SKM-1 treated with dmso at 0.1 percent for 144 hours (cell line): ENCODE data around the gene PML.
"Not testable (repeated sequence)": the region's sequence is repeated elsewhere in the genome, so short reads cannot be mapped to it uniquely, and the experiment has no call there.

Source experiments
- DNase-seq: peaks from one replicate; lab custom pipeline; 2025; ENCODE audit not compliant: unreplicated experiment; lab: John Stamatoyannopoulos, UW

PML gene

GRCh38 chr15:73959012-73959581 lies 35.4 kb upstream of the PML start:
- no peak for DNase-seq

- no peak for DNase-seq
Observed at GRCh38 chr15:73959801-73960200, 34.7 kb upstream of the PML start.

- DNase-seq: not testable (repeated sequence)
Observed at GRCh38 chr15:73960472-73961070, 33.9 kb upstream of the PML start.

- no peak for DNase-seq
Observed at GRCh38 chr15:73962433-73962832, 32.1 kb upstream of the PML start.

GRCh38 chr15:73964736-73965093 lies 29.8 kb upstream of the PML start:
- peak; percentile 79 for DNase-seq

- DNase-seq: no peak
Observed at GRCh38 chr15:73965094-73965757, 29.3 kb upstream of the PML start.

GRCh38 chr15:73965758-73966113 lies 28.8 kb upstream of the PML start:
- DNase-seq: no peak

- DNase-seq: no peak
Observed at GRCh38 chr15:73968461-73968860, 26.1 kb upstream of the PML start.

GRCh38 chr15:73969151-73969759 lies 25.3 kb upstream of the PML start:
- no peak for DNase-seq

- peak; percentile 85 for DNase-seq
Observed at GRCh38 chr15:73972984-73973682, 21.4 kb upstream of the PML start.

- not testable (repeated sequence) for DNase-seq
Observed at GRCh38 chr15:73973683-73974200, 20.8 kb upstream of the PML start.

GRCh38 chr15:73975440-73976125 lies 18.9 kb upstream of the PML start:
- not testable (repeated sequence) for DNase-seq

- no peak for DNase-seq
Observed at GRCh38 chr15:73978896-73979295, 15.6 kb upstream of the PML start.

- DNase-seq: no peak
Observed at GRCh38 chr15:73979636-73980035, 14.9 kb upstream of the PML start.

- DNase-seq: no peak
Observed at GRCh38 chr15:73981761-73982221, 12.7 kb upstream of the PML start.

GRCh38 chr15:73982222-73982962 lies 12.1 kb upstream of the PML start:
- DNase-seq: peak; percentile 46

GRCh38 chr15:73983211-73983727 lies 11.2 kb upstream of the PML start:
- DNase-seq: no peak

- no peak for DNase-seq
Observed at GRCh38 chr15:73983773-73984172, 10.7 kb upstream of the PML start.

GRCh38 chr15:73984208-73984979 lies 10.1 kb upstream of the PML start:
- DNase-seq: no peak
